GM21528 (cell line): ENCODE results near the gene PROX2.

Experiments
- ATAC-seq: cut with Tn5 transposase; IDR thresholded peaks from one replicate; pipeline ENCODE4 v1.9.1; 2021; ENCODE audit warnings: mild to moderate bottlenecking, moderate library complexity; ENCODE audit not compliant: unreplicated experiment, low FRiP score

Gene PROX2

GRCh38 chr14:74910556-74910955 is 34.6 kb upstream of the PROX2 start:
- no peak for ATAC-seq

- no peak for ATAC-seq
Observed at GRCh38 chr14:74909911-74910310, 34.0 kb upstream of the PROX2 start.

GRCh38 chr14:74909501-74909900 is 33.6 kb upstream of the PROX2 start:
- ATAC-seq: no peak

- no peak for ATAC-seq
Observed at GRCh38 chr14:74908861-74909341, 33.0 kb upstream of the PROX2 start.

- no peak for ATAC-seq
Observed at GRCh38 chr14:74907744-74908143, 31.8 kb upstream of the PROX2 start.

GRCh38 chr14:74906925-74907521 is 31.1 kb upstream of the PROX2 start:
- no peak for ATAC-seq

- no peak for ATAC-seq
Observed at GRCh38 chr14:74905595-74906142, 29.7 kb upstream of the PROX2 start.

- no peak for ATAC-seq
Observed at GRCh38 chr14:74904635-74905503, 28.9 kb upstream of the PROX2 start.

GRCh38 chr14:74902941-74903705 is 27.2 kb upstream of the PROX2 start:
- ATAC-seq: no peak

GRCh38 chr14:74898694-74899093 is 22.7 kb upstream of the PROX2 start:
- ATAC-seq: no peak

- ATAC-seq: no peak
Observed at GRCh38 chr14:74898083-74898482, 22.1 kb upstream of the PROX2 start.

- ATAC-seq: no peak
Observed at GRCh38 chr14:74897642-74898041, 21.7 kb upstream of the PROX2 start.

GRCh38 chr14:74896400-74896799 is 20.5 kb upstream of the PROX2 start:
- no peak for ATAC-seq

GRCh38 chr14:74893614-74894091 is 17.7 kb upstream of the PROX2 start:
- ATAC-seq: peak; percentile 45

GRCh38 chr14:74892745-74893144 is 16.8 kb upstream of the PROX2 start:
- no peak for ATAC-seq

GRCh38 chr14:74891870-74892269 is 15.9 kb upstream of the PROX2 start:
- no peak for ATAC-seq

- no peak for ATAC-seq
Observed at GRCh38 chr14:74890262-74890661, 14.3 kb upstream of the PROX2 start.

- no peak for ATAC-seq
Observed at GRCh38 chr14:74888164-74889158, 12.5 kb upstream of the PROX2 start.

- ATAC-seq: no peak
Observed at GRCh38 chr14:74886001-74886400, 10.1 kb upstream of the PROX2 start.
